GM21360 (cell line): ENCODE results near the gene GJA1.

Experiments
- ATAC-seq: cut with Tn5 transposase; IDR thresholded peaks from one replicate; pipeline ENCODE4 v1.9.1; 2021; ENCODE audit warnings: mild to moderate bottlenecking, moderate library complexity; ENCODE audit not compliant: unreplicated experiment

GJA1 gene

DNA sequence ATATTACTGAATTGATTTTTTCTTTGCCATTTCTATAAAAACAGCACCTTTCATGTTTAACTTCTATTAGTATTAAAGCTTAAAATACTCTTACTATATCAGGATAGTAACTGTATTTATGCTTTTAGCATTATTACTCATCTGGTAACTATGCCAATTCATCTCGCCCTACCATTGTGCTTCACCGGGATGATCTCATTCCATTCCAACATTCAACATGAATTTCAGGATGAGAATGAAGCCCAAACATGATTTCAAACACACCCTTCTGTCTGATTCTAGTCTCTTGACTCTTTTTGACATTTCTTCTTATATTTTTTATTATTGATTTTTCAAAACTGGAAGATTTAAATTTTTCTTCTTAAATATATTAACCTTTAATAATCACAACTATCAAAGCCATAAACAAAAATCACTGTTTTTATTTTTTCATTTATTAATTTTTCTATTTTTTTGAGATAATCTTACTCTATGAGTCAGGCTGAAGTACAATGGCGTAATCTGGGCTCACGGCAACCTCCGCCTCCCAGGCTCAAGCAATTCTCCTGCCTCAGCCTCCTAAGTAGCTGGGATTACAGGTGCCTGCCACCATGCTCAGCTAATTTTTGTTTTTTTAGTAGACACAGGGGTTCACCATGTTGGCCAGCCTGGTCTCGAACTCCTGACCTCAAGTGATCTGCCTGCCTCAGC is 46.7 kb downstream of the GJA1 start:
- ATAC-seq = no peak

DNA sequence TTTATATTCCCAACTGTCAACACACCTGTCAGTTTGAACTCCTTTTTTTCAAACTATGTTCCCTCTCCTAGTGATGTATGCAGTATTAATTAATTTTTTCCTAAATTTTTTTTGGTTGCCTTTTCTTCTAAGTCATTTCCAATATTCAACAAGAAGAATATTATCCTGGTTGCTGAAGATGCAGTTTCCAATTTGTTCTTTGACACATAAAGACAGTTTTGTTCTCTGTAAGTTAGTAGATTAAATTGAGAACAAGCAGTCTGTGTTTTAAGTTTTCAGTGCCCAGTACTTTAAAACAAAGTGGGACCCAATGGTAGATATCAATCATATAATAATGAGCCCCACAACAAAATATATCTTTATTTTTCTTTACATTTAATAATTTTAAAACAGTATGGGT is 47.3 kb downstream of the GJA1 start:
- no peak for ATAC-seq

DNA sequence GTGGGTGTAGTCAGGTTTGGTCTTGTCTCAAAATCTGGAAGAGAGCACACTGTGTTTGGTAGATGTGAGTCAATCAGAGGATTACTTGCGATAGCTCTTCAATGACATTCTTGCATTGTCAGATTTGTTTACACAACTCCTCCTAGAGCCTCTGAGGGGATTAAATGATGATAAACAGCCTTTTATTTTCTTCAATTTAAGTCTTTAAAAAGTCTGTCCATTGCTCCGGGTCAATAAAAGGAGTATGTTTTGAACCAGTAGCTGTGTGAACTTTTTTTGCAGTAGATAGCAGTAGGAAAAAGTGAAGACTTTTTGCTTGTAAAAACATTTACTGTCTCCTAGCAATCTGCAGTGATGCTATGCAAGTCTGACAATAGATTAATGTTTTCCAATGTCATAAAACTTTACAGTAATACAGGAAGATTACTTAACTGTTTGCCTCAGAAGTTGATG is 49.9 kb downstream of the GJA1 start:
- no peak for ATAC-seq

DNA sequence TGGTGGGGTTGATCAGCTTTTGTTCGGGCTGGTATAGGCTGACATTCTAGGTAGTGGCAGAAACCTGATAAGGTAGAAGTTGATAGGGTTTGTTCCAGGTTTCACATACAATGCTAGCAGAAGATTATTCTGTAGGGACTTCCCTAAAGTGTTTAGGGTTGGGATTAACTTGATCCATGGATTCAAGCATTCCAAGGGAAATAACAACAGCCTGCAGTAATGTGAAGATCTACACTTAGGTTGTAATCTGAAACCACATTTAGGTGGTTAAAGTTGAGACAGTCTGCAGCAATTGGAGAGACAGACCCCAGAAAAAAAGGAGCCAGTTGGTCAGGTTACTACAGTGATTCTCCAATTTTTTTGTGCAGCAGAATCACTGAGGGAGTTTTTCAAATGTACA is 56.1 kb downstream of the GJA1 start:
- ATAC-seq = no peak

DNA sequence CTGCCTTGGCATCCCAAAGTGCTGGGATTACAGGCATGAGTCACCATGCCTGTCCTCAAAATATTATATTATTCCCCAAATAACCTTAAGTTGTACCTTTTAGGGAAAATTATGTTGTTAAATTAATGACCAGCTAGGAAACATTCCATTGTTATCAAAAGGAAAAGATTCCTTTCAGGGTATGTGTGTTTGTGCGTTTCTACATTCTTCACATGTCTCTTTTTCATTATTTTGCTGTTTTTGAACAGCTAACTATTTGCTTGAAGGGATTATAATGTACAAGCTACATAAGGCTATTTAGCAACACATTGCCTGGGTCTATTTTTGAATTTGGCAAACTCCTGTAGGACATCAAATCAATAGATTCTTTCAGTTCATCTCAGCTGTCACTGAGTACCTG is 57.1 kb downstream of the GJA1 start:
- no peak for ATAC-seq

DNA sequence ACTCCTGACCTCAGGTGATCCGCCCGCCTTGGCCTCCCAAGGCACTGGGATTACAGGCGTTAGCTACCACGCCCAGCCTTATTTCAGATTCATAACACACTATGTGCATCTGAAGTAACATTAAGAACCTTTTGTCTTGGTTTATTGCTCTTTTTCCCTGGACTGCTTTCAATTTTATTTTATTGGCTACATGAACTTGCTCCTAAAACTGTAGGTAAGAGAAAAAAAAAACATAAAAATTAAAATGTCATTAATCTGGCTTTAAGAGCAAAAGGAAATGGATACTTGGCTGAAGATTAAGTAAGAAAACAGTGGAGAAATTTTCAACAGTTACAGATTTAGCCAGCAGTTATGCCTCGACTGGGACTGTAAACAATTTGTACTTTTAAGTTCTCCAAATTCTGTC is 62.5 kb downstream of the GJA1 start:
- ATAC-seq = no peak

DNA sequence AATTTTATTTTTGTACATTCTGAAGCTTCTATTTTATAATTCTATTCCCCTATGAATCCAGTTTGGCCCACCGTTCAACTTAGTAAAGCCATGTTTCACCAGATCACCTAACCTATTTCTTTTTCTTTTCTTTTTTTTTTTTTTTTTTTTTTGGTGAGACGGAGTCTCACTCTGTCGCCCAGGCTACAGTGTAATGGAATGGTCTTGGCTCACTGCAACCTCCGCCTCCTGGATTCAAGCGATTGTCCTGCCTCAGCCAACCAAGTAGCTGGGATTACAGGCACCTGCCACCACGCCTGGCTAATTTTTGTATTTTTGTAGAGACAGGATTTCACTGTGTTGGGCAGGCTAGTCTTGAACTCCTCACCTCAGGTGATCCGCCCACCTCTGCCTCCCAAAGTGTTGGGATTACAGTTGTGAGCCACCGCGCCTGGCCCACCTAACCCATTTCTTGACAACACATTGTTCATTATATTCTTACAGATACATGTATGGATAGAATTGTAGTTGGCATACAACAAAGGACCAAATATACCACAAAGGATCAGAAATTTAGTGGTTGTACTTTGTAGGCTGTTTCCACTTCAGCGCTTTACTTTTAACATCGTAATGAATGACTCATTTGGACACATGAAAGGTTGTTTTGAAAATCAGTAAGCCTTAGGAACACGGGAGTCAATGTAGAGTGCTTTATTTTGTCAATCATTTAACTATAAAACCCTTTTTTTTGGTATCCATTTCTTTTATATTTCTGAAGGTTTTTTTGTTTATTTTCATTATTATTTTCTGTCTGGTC is 63.2 kb downstream of the GJA1 start:
- no peak for ATAC-seq
